BLaER1 (cell line): Measurements from ENCODE around the gene DNAH6.

Source experiments
- H3K27ac ChIP-seq: shearing (Covaris generic); formaldehyde crosslinking; 2 replicates; pipeline ENCODE4 v1.8.1; 2022
- H3K27me3 ChIP-seq: shearing (Covaris generic); formaldehyde crosslinking; 2 replicates; pipeline ENCODE4 v1.8.1; 2022
- H3K36me3 ChIP-seq: shearing (Covaris generic); formaldehyde crosslinking; 2 replicates; pipeline ENCODE4 v1.8.1; 2022
- H3K4me1 ChIP-seq: shearing (Covaris generic); formaldehyde crosslinking; 2 replicates; pipeline ENCODE4 v1.8.1; 2022
- H3K4me2 ChIP-seq: shearing (Covaris generic); formaldehyde crosslinking; 2 replicates; pipeline ENCODE4 v1.8.1; 2022
- H3K4me3 ChIP-seq: shearing (Covaris generic); formaldehyde crosslinking; 2 replicates; pipeline ENCODE4 v1.8.1; 2022
- H3K9ac ChIP-seq: shearing (Covaris generic); formaldehyde crosslinking; 2 replicates; pipeline ENCODE4 v1.8.1; 2022
- H3K9me3 ChIP-seq: shearing (Covaris generic); formaldehyde crosslinking; 2 replicates; pipeline ENCODE4 v1.8.1; 2022
- H4K20me1 ChIP-seq: shearing (Covaris generic); formaldehyde crosslinking; 2 replicates; pipeline ENCODE4 v1.8.1; 2022
- Cebpa-rat ChIP-seq: shearing (Covaris generic); IDR thresholded peaks from 2 replicates; pipeline ENCODE4 v1.8.1; 2022

Gene DNAH6

DNA sequence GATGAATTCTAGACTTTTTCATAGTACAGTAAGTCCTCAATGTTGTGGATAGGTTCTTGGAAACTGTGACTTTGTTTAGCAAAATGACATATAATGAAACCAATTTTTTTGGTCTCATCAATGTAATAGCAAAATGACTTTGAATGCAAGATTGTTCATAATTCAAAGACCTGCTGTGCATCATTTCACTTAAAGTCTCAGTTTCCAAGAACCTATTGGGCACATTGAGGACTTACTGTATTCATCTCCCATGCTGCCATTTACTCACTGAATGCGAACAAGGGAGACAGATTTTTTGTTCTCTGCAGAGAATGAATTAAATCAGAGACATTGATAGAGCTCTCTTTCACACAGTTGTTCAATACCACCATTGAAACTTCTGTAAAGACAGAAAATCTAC is 211.0 kb downstream of the DNAH6 start:
- Histone ChIP-seq H3K4me3 (no peak overlapping the region), H4K20me1 (no peaks in the 10 kb centered on the region), H3K27ac (no peak overlapping the region), H3K4me1 (no peaks in the 10 kb centered on the region), H3K36me3 (no peaks in the 10 kb centered on the region), H3K4me2 (no peak overlapping the region), H3K9me3 (peaks cover 11% of the 10 kb centered on the region), H3K27me3 (no peaks in the 10 kb centered on the region), H3K9ac (no peak overlapping the region)
- no peak for TF ChIP-seq Cebpa-rat

DNA sequence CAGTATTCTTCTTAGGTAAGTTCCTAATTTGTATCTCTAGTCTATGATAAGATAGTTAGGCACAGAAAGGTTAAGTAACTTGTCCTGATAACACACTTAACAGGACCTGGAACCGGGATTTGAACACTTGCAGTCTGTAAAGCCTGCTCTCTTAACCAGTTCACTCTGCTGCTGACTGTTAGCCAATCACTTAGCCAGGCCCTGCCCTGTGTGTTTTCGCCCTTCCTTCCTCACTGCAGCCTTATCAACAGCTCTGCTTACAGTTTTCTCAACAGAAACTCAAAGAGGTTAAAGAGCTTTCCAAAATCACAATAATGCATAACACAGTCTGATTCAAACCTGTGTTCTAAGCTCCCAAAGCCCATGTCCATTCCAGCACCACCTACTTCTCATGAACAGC is 212.9 kb downstream of the DNAH6 start:
- peaks cover 11% of the 10 kb centered on the region for H3K9me3 ChIP-seq
- H4K20me1 ChIP-seq, result no peaks in the 10 kb centered on the region
- H3K9ac ChIP-seq, result no peak overlapping the region
- H3K4me1 ChIP-seq, result no peaks in the 10 kb centered on the region
- H3K36me3 ChIP-seq, result no peaks in the 10 kb centered on the region
- H3K4me2 ChIP-seq, result no peak overlapping the region
- no peak overlapping the region for H3K4me3 ChIP-seq
- H3K27ac ChIP-seq, result no peak overlapping the region
- TF ChIP-seq Cebpa-rat, result no peak
- H3K27me3 ChIP-seq, result no peaks in the 10 kb centered on the region

DNA sequence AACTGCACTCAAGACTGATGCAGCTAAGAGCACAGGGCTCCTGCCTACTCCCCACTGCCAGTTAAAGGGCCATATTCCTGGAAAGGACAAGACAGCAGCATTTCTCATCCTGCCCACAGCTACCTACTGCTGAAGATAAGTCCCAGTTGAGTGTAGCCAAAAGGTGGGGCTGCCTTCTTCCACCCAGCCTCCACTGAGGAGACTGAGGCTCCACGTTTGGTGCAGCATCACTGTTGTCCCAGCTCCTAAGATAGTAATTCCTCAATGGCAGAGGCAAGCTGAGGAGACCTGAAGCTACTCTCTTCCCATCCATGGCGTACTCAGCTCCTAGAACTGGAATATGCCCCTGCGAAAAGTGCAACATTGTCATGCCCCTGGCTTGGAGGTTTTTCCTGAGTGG is 214.9 kb downstream of the DNAH6 start:
- Histone ChIP-seq H3K9me3 (peaks cover 11% of the 10 kb centered on the region), H3K4me3 (no peak overlapping the region), H3K27ac (no peak overlapping the region), H3K4me1 (no peaks in the 10 kb centered on the region), H4K20me1 (no peaks in the 10 kb centered on the region), H3K9ac (no peak overlapping the region), H3K4me2 (no peak overlapping the region), H3K36me3 (no peaks in the 10 kb centered on the region), H3K27me3 (no peaks in the 10 kb centered on the region)
- no peak for TF ChIP-seq Cebpa-rat

DNA sequence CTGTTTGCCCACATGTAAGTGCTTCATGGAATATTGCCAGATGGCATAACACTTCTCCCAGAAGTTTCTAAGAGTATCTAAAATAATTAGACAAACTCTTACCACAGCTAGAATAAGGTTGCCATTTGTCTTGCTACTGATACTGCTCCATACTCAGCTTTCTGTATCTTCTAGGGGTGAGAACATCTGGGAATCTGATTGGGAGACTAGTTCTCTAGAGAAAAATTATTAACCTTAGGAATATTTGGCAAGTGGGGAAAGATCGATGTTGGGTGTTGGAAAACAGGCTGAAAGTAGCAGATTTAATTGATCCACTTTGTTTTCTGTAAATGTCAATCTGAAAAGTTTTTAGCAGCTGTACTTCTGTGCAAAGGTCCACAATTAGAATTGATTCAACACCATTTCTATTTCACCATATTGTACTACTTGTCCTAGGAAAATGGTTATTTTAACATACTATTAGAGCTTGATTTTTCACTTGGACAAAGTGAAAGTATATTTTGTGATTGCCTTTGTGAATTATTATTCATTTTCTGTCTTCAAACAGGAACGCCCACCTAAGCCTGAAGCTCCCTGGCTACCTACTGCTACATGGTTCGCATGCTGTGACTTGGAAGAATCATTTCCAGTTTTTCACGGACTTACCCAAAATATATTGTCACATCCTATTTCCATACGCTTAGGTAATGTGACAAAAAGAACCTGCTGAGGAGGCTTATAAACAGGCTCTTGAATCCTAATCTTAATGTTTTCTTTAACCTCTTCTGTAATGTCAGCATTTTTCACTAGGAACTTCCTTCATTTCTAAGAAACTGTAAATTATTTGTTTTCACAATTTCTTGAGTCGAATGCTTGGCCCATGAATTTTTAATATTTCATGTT is 216.8 kb downstream of the DNAH6 start:
- H3K9ac ChIP-seq, result no peak overlapping the region
- H3K9me3 ChIP-seq, result peaks cover 5% of the 10 kb centered on the region; the same call in 1 of the 2 replicates
- H4K20me1 ChIP-seq, result no peaks in the 10 kb centered on the region
- TF ChIP-seq Cebpa-rat, result no peak
- no peaks in the 10 kb centered on the region for H3K4me1 ChIP-seq
- H3K27me3 ChIP-seq, result no peaks in the 10 kb centered on the region
- no peaks in the 10 kb centered on the region for H3K36me3 ChIP-seq
- H3K4me3 ChIP-seq, result no peak overlapping the region
- no peak overlapping the region for H3K27ac ChIP-seq
- no peak overlapping the region for H3K4me2 ChIP-seq

DNA sequence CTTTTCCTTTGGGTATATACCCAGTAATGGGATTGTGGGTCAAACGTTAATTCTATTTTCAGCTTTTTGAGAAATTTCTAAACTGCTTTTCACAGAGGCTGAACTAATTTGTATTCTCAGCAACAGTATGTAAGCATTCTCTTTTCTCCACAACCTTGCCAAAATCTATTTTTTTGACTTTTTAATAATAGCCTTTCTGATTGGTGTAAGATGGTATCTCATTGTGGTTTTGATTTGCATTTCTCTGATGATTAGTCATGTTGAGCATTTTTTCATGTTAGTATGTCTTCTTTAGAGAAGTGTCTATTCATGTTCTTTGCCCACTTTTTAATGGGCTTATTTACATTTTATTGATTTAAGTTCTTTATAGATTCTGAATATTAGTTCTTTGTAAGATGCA is 219.1 kb downstream of the DNAH6 start:
- H3K27ac ChIP-seq, result no peak overlapping the region
- H3K9ac ChIP-seq, result no peak overlapping the region
- no peaks in the 10 kb centered on the region for H4K20me1 ChIP-seq
- no peak overlapping the region for H3K4me2 ChIP-seq
- no peaks in the 10 kb centered on the region for H3K27me3 ChIP-seq
- H3K4me1 ChIP-seq, result no peaks in the 10 kb centered on the region
- H3K9me3 ChIP-seq, result no peaks in the 10 kb centered on the region
- no peak overlapping the region for H3K4me3 ChIP-seq
- H3K36me3 ChIP-seq, result no peaks in the 10 kb centered on the region
- no peak for TF ChIP-seq Cebpa-rat

DNA sequence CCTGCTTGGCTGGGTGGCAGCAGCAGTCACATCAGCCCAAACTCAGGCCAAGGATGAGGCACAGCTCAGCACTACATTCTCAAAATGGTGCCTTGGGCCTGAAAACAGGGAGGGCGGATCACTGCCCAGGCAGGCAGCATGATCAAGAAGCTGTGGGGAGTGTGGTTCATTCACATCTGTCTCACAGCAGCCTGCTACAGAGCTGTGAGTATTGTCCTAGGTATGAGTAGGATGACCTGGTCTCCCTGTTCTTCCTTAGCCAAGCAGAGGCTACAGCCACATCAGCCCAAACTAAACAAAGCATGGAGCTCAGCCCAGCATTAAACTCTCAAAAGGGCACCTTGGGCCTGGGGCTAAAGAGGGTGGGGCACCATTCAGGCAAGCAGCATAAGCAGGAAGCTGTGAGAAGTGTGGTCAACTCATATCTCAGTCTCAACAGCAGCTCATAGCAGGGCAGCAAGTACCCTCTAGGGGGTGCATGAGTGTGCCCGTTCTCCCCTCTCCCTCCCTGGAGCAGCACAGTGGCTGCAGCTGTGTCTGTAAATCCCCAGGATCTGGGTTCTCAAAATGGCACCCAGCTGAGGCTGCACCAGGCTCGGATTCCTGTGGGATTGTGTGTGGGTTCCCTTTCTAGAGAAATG is 225.0 kb downstream of the DNAH6 start:
- Histone ChIP-seq H3K4me3 (no peak overlapping the region), H3K9ac (no peak overlapping the region), H3K9me3 (no peaks in the 10 kb centered on the region), H3K27me3 (no peaks in the 10 kb centered on the region), H3K27ac (no peak overlapping the region), H3K36me3 (no peaks in the 10 kb centered on the region), H4K20me1 (no peaks in the 10 kb centered on the region), H3K4me1 (no peaks in the 10 kb centered on the region), H3K4me2 (no peak overlapping the region)
- no peak for TF ChIP-seq Cebpa-rat

DNA sequence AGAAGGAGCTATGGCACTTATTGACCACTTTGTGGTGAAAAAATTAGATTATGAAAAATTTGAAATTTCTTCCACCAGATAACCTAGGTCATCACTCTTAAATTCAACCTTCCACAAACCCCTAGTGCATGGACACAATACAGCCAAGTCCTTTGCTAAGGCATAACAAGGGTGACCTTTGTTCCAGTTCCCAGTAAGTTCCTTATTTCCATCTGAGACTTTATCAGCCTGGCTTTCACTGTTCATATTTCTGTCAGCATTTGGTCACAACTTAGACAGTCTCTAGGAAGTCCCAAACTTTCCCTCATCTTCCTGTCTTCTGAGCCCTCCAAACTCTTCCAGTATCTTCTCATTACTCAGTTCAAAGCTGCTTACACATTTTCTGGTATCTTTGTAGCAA is 232.0 kb downstream of the DNAH6 start:
- no peak for TF ChIP-seq Cebpa-rat
- H3K27me3 ChIP-seq, result no peaks in the 10 kb centered on the region
- H3K9ac ChIP-seq, result no peak overlapping the region
- no peak overlapping the region for H3K4me3 ChIP-seq
- H3K9me3 ChIP-seq, result no peaks in the 10 kb centered on the region
- H3K4me1 ChIP-seq, result no peaks in the 10 kb centered on the region
- no peaks in the 10 kb centered on the region for H4K20me1 ChIP-seq
- H3K36me3 ChIP-seq, result no peaks in the 10 kb centered on the region
- no peak overlapping the region for H3K4me2 ChIP-seq
- H3K27ac ChIP-seq, result no peak overlapping the region

DNA sequence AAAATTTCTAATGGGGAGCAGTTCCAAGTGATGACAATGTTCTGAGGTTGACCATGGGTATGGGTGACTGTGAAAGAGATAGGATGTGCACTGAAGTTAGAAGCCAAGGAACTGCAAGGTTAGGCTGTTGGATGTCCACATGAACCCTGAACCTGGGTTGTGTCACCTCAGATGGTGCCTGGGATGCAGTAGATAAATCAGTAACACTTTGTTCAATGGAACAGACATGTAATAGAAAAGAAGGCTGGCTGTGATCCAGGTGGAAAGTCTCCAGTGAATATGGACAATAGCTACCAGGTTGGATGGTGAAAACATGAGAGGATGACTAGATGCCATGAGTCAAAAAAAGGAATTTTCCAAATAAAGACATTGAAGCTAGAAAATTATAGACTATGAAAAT is 233.1 kb downstream of the DNAH6 start:
- Histone ChIP-seq H3K4me1 (no peaks in the 10 kb centered on the region), H3K4me2 (no peak overlapping the region), H3K9me3 (no peaks in the 10 kb centered on the region), H3K27me3 (no peaks in the 10 kb centered on the region), H3K36me3 (no peaks in the 10 kb centered on the region), H3K9ac (no peak overlapping the region), H3K27ac (no peak overlapping the region), H4K20me1 (no peaks in the 10 kb centered on the region), H3K4me3 (no peak overlapping the region)
- TF ChIP-seq Cebpa-rat, result no peak

DNA sequence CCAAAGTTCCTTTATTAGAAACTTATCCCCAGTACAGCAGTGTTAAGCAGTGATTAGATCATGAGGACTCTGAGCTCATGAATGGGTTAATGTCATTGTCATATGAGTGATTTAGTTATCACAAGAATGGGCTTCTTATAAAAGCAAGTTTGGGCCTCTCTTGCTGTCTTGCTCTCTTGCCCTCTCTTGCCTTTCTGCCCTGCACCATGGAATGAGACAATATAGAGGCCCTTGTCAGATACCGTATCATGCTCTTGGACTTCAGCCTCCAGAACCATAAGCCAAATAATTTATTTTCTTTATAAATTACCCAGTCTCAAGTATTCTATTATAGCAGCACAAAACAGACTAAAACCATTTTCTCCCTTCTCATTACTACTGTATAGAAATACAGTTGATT is 238.8 kb downstream of the DNAH6 start:
- H3K9me3 ChIP-seq, result no peaks in the 10 kb centered on the region
- no peaks in the 10 kb centered on the region for H3K36me3 ChIP-seq
- H3K4me1 ChIP-seq, result no peaks in the 10 kb centered on the region
- H3K4me2 ChIP-seq, result no peak overlapping the region
- no peak overlapping the region for H3K9ac ChIP-seq
- H3K27ac ChIP-seq, result no peak overlapping the region
- H3K4me3 ChIP-seq, result no peak overlapping the region
- no peak for TF ChIP-seq Cebpa-rat
- H4K20me1 ChIP-seq, result no peaks in the 10 kb centered on the region
- no peaks in the 10 kb centered on the region for H3K27me3 ChIP-seq

DNA sequence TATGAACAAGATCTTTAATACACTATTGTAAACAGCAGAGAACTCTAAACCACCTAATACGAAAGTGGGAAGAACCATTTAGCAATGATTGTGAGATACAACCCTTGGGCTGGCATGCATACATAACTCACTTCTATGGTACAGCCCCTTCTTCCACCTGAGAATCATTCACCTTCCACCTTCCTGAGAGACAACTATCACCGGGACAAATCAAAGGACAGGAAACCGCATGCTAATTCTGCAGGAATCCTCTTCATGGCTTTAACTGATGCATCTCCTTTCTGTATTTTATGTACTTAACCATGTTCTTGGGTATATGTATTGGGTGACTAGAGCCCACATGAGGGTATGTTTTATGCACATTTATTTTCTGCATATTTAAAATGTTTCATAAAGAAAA is 241.3 kb downstream of the DNAH6 start:
- Histone ChIP-seq H3K4me3 (no peak overlapping the region), H3K4me1 (no peaks in the 10 kb centered on the region), H3K4me2 (no peak overlapping the region), H3K27me3 (no peaks in the 10 kb centered on the region), H3K27ac (no peak overlapping the region), H3K36me3 (no peaks in the 10 kb centered on the region), H4K20me1 (no peaks in the 10 kb centered on the region), H3K9ac (no peak overlapping the region), H3K9me3 (no peaks in the 10 kb centered on the region)
- TF ChIP-seq Cebpa-rat, result no peak
